HL-60/S4 treated with retinoic acid at 250 ng/mL for 4 days and 3 days (cell line): ENCODE measurements around the gene ZNF14.
"Not testable (repeated sequence)": the region's sequence is repeated elsewhere in the genome, so short reads cannot be mapped to it uniquely, and the experiment has no call there.

Source experiments
- in situ Hi-C: fragments of 300-500 bp; cut with MboI; formaldehyde crosslinking; loops from 2 replicates; pipeline ENCODE4 v1.7.0; 2022; ENCODE audit warnings: low sequenced_read_pairs

The ZNF14 gene

DNA sequence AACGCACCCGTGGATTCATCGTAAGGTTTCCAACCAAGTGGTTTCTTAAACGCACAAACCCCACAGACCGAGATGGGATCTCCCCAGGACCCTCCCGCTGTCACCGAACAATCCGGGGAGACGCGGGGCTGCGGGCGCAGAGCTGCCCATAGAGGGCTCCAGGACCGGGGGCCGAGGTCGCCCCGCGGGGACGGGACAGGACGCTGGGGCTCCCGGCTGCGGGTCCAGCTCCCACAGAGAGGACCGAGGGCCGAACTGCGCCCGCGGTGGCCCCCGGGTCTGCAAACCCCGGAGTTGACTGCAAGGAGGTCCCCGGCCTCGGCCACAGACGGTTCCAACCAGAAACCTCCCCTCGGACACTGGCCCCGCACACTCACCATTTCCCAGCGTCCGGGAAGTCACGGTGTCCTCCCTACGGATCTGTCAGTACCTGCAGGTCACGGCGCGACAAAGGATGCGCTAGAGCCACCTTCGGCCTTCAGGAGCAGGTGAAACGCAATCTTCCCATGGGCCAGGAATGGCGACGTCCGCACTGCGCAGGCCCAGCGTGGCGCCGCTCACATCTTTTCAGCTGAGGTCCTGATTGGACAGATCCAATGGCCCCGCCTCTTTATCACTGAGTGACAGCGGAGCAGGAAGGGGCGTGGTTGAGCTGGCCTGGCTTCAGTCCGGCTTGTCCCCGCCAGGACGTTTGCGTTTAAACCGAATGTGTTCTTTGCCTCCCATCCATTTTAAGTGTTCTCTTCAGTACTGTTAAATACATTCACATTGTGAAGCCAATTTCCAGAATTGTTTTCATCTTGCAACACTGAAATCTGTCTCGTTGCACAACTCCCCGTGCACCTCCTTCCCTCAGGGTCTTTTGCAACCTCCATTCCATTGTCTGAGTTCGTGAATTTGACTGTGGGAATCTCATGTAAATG is at the start of gene ZNF14:
Gene ZNF14 (minus strand): TSS at position 534 of the 923 bp plus-strand sequence. CDS start 154 bp downstream, at position 380.
- in situ Hi-C loops = no loop called here

GRCh38 chr19:19781791-19782190 is 48.9 kb upstream of the ZNF14 start:
- in situ Hi-C loops = not testable (repeated sequence)

GRCh38 chr19:19778666-19779065 is 45.8 kb upstream of the ZNF14 start:
- in situ Hi-C loops = no loop called here

DNA sequence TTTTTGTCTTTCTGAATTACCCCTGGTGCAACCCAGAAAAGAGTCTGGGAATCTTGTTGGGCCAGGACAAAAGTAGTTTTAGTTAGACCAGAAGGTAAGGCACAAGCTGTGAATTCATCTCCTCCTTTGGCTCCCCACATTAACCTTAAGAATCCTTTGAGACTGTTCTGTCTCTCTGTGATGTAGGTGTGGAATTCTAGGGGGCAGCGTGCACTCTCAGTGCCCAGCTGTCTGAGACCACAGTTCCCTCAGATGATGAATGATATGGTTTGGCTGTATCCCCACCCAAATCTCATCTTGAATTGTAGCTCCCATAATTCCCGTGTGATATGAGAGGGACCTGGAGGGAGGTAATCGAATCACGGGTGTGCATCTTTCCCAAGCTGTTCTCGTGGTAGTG is 44.8 kb upstream of the ZNF14 start:
- in situ Hi-C loops = no loop called here

- in situ Hi-C loops = no loop called here
These were observed 43.5 kb upstream of the ZNF14 start for GRCh38 chr19:19776206-19777008.

GRCh38 chr19:19775891-19776205 is 42.9 kb upstream of the ZNF14 start:
- in situ Hi-C loops = no loop called here

DNA sequence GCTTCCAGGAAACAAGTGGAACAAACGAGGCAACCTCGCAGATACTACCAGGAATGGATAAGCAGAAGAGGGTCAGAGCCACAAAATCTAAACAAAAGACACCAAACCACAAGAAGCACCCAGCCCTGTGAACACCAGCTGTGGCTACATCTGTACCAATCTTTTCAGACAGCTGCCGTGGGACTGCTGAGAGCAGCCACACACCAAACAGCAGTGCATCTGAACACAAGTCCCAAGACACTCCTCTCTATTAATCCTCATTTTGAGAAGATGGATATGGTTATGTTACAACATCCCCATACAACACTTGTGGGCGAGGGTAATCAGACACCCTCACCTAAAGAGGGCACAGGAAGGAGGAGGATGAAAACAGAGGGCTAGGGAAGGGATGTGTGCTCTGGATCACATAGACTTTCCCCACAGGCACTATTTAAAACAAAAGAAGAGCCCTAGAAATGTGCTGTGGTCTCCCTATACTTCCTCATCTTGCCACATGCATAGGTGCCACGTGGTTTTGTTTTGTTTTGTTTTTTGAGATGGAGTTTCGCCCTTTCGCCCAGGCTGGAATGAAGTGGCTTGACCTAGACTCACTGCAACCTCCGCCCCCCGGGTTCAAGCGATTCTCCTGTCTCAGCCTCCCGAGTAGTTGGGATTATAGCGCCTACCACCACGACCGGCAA is 41.6 kb upstream of the ZNF14 start:
- in situ Hi-C loops = no loop called here

DNA sequence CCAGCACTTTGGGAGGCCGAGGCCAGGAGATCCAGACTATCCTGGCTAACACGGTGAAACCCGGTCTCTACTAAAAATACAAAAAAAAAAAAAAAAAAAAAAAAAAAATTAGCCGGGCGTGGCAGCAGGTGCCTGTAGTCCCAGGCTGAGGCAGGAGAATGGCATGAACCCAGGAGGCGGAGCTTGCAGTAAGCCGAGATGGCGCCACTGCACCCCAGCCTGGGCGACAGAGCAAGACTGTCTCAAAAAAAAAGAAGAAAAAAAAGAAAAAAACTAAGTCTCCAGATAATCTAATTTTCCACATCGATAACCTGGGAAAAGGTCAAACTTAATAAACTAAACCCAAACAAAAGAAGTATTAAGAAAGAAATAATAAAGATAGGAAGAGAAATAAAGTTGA is 39.1 kb upstream of the ZNF14 start:
- in situ Hi-C loops = not testable (repeated sequence)

DNA sequence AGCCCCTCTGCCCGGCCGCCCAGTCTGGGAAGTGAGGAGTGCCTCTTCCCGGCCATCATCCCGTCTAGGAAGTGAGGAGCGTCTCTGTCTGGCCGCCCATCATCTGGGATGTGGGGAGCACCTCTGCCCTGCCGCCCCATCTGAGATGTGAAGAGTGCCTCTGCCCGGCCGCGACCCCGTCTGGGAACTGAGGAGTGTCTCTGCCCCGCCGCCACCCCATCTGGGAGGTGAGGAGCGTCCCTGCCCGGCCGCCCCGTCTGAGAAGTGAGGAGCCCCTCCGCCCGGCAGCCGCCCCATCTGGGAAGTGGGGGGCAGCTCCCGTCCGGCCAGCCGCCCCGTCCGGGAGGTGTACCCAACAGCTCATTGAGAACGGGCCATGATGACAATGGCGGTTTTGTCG is 37.1 kb upstream of the ZNF14 start:
- in situ Hi-C loops = not testable (repeated sequence)

GRCh38 chr19:19758164-19758563 is 25.3 kb upstream of the ZNF14 start:
- in situ Hi-C loops = no loop called here

DNA sequence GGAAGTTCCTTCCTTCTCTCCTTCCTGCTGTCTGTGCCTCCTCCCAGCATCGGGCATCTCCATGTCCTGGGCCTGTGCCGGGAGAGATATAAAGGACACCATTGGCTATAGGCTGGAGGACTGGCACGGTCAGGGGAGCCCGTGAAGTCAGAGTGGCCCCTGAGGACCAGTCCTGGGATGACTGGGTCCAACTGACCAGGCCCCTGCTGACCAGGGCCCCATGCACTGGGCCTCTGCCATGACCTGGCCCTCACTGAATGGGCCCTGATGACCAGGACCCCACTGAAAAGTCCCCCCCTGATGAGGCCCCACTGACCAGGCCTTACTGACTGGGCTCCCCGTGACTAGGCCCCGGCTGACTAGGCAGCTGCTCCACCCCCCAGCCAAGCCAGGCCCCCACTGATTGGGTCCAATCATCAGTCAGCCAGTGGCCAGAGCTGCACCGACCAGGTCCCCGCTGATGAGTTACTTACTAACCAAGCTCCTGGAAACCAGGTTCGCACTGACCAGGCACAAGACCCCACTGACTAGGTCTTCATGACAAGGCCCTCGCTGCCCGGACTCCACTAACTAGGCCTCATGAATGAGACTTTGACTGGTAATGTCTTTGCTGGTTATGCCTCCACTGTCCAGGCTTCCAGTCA is 20.0 kb upstream of the ZNF14 start:
- in situ Hi-C loops = no loop called here

GRCh38 chr19:19751846-19752245 is 18.9 kb upstream of the ZNF14 start:
- in situ Hi-C loops = no loop called here

DNA sequence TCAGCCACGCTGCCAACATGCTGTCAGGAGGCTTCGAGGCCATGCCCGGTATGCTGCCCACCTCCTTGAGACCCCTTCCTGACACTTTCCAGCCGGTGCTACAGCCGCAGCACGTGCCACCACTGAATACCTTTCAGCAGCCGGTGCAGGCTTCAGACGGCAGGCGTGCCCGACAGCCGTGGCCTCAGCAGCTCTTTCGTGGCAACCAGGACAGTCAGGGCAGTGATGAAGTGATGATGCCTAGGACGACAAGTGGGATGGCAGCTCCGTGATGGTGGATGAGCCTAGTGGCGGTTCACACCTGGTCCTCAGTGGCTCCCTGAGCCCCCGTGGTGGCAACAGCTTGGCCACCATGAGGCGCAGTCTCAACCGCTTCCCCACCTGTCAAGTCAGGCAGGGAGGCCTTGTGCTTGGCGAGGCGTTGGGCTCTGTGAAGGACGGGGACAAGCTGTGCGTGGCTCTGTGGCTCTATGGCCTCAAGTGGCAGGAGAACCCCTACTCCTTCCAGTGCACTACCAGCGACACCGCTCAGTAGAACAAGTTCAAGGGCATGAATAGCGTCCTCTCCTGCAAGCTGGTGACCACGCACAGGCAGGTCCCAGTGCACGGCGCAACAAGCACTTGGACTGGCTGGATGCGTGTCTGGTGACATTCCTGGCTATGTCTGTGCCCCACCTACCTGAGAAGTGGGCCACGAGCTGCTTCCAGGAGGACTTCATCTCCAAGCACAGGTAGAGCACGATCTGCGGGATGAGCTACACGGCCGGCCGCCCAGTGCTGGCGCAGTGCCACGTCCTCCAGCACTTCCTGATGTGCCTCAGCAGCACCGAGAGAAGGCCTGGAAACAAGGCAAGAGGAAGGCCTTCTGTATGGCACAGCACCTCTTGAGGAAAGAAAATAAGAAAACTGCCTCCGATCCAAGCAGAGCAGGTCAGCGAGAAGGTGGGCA is 18.2 kb upstream of the ZNF14 start:
- in situ Hi-C loops = no loop called here

DNA sequence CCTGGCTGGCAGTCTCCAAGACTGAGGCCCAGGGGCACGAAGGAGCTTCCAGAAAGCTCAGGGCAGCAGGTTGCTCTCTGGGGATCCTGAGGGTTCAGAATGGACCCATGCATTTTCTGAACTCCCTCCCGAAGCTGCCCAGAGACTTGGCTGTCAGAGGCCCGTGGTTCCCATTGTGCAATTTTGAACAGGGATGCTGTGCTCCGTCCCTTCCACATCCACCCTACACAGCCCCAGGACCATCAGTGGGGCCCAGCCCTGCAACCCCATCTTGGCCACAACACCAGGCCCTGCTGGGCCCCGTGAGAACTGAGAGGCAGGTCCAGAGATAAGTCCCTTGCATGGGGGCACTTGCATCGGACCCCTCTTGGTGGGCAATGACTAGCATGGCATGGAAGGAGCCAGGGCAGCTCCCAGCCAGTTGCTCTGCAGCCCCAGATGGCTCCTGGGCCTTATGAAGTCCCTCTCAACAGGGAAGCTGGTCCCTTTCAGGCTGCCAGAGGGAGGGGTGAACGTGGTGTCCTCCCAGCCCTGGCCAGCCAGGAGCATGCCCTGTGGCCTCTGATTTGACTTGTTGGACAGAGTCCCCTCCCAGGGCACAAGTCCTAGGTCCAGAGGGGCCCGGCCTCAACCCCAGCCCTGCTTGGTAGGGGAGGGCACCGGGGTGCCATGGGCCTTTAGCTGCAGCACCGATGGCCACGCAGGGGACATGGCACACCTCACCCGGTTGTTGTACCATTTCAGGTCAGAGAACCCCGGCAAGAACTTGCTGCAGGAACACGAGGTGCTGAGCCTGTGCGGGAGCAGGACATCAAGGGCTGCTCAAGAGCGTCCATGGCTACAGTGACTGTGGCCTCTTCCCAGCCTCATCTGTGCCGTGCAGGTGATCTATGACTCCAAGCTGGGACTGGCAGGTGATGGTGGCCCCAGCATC is 17.3 kb upstream of the ZNF14 start:
- in situ Hi-C loops = no loop called here

GRCh38 chr19:19749117-19749907 is 16.4 kb upstream of the ZNF14 start:
- in situ Hi-C loops = no loop called here

DNA sequence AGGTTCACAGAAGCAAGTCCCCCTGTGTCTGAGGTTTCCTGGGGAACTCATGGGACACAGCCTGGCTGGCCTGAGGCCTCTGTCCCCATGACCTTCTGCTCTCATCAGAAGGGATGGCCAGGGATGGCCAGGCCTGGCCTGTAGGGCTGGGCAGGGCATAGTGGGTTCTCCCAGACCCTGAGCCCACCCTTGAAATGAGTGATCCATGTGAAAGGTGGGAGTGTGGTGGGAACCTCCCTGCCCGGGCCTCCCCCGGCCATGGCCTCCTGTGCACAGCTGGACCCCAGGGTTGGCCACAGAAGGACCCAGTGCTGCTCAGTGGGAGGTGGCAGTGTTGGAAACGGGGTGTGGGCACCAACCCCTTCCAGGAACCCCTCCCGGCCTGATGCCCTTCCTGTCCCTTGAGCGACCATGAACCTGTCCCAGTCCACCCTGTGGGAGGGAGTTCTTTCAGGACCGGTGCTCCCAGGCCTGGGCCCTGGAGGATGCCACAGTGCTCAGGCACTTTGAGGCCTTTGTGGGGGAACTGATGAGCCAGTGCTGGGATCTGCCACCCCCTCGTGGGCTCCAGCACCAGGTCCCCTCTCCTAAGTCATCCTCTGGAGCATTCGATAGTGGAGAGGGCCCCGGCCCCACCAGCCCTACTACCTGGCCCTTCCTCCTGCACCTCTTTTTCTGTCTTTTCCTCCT is 15.5 kb upstream of the ZNF14 start:
- in situ Hi-C loops = no loop called here
